ENCODE measurements around the gene CLIP2. TPM values are rescaled to one million over a fixed set of nuclear protein-coding genes. Genes with fewer than 3 reads are reported as not detected.
A peak's percentile ranks its signal among the peaks of the same experiment; 100 is the strongest.
"Not testable (repeated sequence)": the region's sequence is repeated elsewhere in the genome, so short reads cannot be mapped to it uniquely, and the experiment has no call there.

Gene CLIP2
- total RNA-seq, 2 donors from 2014 or later, result 18.6 to 24.1 TPM

GRCh38 chr7:74401137-74401859 lies 112.1 kb downstream of the CLIP2 start:
- Histone ChIP-seq H3K27ac (no peak overlapping the region), H3K9me3 (no peaks in the 10 kb centered on the region), H3K27me3 (replicated peaks; ENCODE audit: insufficient read depth) (no peaks in the 10 kb centered on the region), H3K4me3 (no peak overlapping the region), H3K4me1 (replicated peaks) (no peaks in the 10 kb centered on the region), H3K36me3 (peaks cover 0 to 5% of the 10 kb centered on the region in 2 donors)
- DNase-seq (ENCODE audit: low spot score), result peak; percentile 65
- 31% methylated on average over 14 of the region's 14 CpGs for WGBS
- TF ChIP-seq CTCF (IDR thresholded peaks at IDR 0.05), result peak; percentile 82 to 94 (median 90)
- TF ChIP-seq POLR2A (IDR thresholded peaks at IDR 0.05), result no peak
- TF ChIP-seq POLR2AphosphoS5 (IDR thresholded peaks at IDR 0.05), result no peak
- intact Hi-C loops (cut with DNase I), result loop anchor here (2.0 to 5.0 kb wide), 2 partner anchors 194 to 339 kb away; no protein-coding TSS in a partner anchor

GRCh38 chr7:74402668-74403067 lies 113.5 kb downstream of the CLIP2 start:
- not testable (repeated sequence) for H3K4me3 ChIP-seq; H3K4me1 ChIP-seq (replicated peaks); H3K36me3 ChIP-seq; H3K9me3 ChIP-seq; H3K27ac ChIP-seq; DNase-seq (ENCODE audit: low spot score); H3K27me3 ChIP-seq (replicated peaks; ENCODE audit: insufficient read depth)
- intact Hi-C loops (cut with DNase I), result loop anchor here (5.0 kb wide), 1 partner anchor 340 kb away; no protein-coding TSS in a partner anchor
- WGBS, result 93% methylated on average over 3 of the region's 3 CpGs

GRCh38 chr7:74403521-74404387 lies 114.5 kb downstream of the CLIP2 start:
- TF ChIP-seq POLR2A (IDR thresholded peaks at IDR 0.05), result no peak
- no peak for TF ChIP-seq CTCF (IDR thresholded peaks at IDR 0.05)
- no peak for TF ChIP-seq POLR2AphosphoS5 (IDR thresholded peaks at IDR 0.05)
- Histone ChIP-seq H3K36me3 (no peaks in the 10 kb centered on the region), H3K27me3 (replicated peaks; ENCODE audit: insufficient read depth) (no peaks in the 10 kb centered on the region), H3K4me3 (no peak overlapping the region), H3K4me1 (replicated peaks) (no peaks in the 10 kb centered on the region), H3K9me3 (no peaks in the 10 kb centered on the region), H3K27ac (no peak overlapping the region)
- DNase-seq (ENCODE audit: low spot score), result no peak
- intact Hi-C loops (cut with DNase I), result loop anchor here (5.0 kb wide), 1 partner anchor 341 kb away; no protein-coding TSS in a partner anchor
- WGBS, result 87% methylated on average over 30 of the region's 30 CpGs

GRCh38 chr7:74404388-74404700 lies 115.1 kb downstream of the CLIP2 start:
- no peaks in the 10 kb centered on the region for H3K36me3 ChIP-seq
- no peak for DNase-seq (ENCODE audit: low spot score)
- H3K9me3 ChIP-seq, result no peaks in the 10 kb centered on the region
- H3K27me3 ChIP-seq (replicated peaks; ENCODE audit: insufficient read depth), result no peaks in the 10 kb centered on the region
- 95% methylated on average over 6 of the region's 8 CpGs for whole genome bisulfite sequencing
- no peak overlapping the region for H3K4me3 ChIP-seq
- no peak for TF ChIP-seq POLR2A (IDR thresholded peaks at IDR 0.05)
- no peak for TF ChIP-seq CTCF (IDR thresholded peaks at IDR 0.05)
- TF ChIP-seq POLR2AphosphoS5 (IDR thresholded peaks at IDR 0.05), result no peak
- H3K4me1 ChIP-seq (replicated peaks), result no peaks in the 10 kb centered on the region
- intact Hi-C loops (cut with DNase I), result loop anchor here (5.0 kb wide), 1 partner anchor 342 kb away; no protein-coding TSS in a partner anchor
- H3K27ac ChIP-seq, result no peak overlapping the region

GRCh38 chr7:74404741-74405140 lies 115.5 kb downstream of the CLIP2 start:
- intact Hi-C loops (cut with DNase I), result loop anchor here (5.0 kb wide), 1 partner anchor 342 kb away; no protein-coding TSS in a partner anchor
- no peak for TF ChIP-seq CTCF (IDR thresholded peaks at IDR 0.05)

More at GRCh38 chr7:74404741-74405140, 115.5 kb downstream of the CLIP2 start:
- no peak for DNase-seq (ENCODE audit: low spot score)
- no peaks in the 10 kb centered on the region for H3K4me1 ChIP-seq (replicated peaks)
- 76% methylated on average over 15 of the region's 15 CpGs for WGBS
- no peaks in the 10 kb centered on the region for H3K9me3 ChIP-seq
- H3K27ac ChIP-seq, result no peak overlapping the region
- H3K36me3 ChIP-seq, result no peaks in the 10 kb centered on the region
- no peaks in the 10 kb centered on the region for H3K27me3 ChIP-seq (replicated peaks; ENCODE audit: insufficient read depth)
- H3K4me3 ChIP-seq, result no peak overlapping the region

All from prostate gland (tissue), 2 donors.